ENCODE measurements around the gene ACTG1. TPM values are rescaled to one million over a fixed set of nuclear protein-coding genes. Genes with fewer than 3 reads are reported as not detected.

Gene ACTG1
- total RNA-seq, 8 experiments from 2014 or later: 2,076 to 6,877 (median 3,447) TPM

DNA sequence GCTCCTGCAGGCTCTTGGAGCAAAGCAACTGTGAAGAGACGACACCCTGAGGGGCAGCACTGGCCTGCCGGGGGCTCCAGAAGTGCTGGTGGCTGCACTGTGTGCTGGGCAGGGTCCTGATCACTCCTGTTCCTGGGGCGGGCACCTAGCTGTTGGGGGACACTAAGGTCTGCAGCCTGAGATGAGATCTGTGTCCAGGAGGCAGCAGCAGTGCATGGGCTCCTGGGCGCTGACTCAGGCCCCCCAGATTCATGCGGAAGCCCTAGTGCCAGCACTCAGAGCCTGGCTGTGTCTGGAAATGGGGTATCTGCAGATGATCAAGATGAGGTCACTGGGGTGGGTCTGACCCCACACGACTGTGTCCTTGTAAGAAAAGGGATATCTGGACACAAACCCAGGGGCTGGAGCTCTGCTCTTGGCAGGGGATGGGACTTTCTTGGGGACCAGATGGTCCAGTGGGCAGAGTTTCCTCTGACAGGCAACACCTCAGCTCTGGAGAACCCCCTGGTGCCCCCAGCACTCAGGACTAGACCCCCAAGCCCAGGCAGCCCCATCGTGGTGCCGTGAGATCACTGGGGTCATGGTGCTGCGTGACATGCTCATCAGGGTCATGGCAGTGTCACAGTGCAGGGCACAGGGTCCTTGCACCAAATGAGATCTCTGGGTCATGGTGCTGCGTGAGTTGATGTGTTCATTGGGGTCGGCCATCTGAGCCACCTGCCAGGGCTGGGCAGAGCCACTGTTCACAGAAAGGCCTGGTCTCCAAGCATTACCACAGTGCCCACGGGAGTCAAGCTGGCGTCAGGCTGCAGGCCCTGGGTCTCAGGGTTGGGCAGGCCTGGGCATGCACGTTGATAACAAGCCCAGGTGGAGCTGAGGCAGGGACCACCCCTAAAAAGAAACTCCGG is 30.1 kb upstream of the ACTG1 start:
- in situ Hi-C loops (cut with MboI; ENCODE audit: low pct_unique_long_range_greater_than_20kb in 2 of 9, low sequenced_read_pairs in 9 of 9, unreplicated experiment in 9 of 9): no loop called here
- no peak overlapping the region for H3K27ac ChIP-seq
- WGBS, 10 experiments: 68 to 100% (median 87%) methylated on average over 1 to 6 of the region's 15 CpGs; no CpG with 5 or more reads in 5 of the 10 experiments
- H3K4me1 ChIP-seq (replicated peaks in 1 of 2): peaks cover 0 to 8% of the 10 kb centered on the region in 2 donors
- ATAC-seq (replicated peaks in 6 of 8): no peak
- no peak overlapping the region for H3K4me3 ChIP-seq

DNA sequence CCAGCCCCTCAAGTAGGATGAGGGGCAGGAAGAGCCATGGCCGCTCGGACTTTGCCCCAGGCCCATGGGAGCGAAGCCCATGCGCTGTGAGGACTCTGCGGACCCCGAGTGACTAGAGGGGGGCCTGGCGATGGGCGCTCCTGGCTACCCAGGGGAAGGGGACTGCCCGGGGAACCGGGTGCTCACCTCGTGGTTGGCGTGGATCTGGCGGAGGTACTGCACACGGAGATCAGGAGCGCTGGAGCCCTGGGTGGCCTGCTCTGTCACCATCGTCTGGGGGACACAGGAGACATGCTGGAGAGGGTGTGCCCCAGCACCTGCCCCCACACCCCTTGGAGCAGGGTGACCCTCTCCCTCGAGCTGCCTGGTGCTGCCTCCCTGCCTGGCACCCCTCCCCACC is 28.5 kb upstream of the ACTG1 start:
- Histone ChIP-seq H3K4me3 (no peak overlapping the region), H3K27ac (no peak overlapping the region), H3K4me1 (replicated peaks in 1 of 2) (peaks cover 8 to 19% of the 10 kb centered on the region in 2 donors)
- ATAC-seq (replicated peaks in 6 of 8): no peak
- in situ Hi-C loops (cut with MboI; ENCODE audit: low pct_unique_long_range_greater_than_20kb in 2 of 9, low sequenced_read_pairs in 9 of 9, unreplicated experiment in 9 of 9): no loop called here
- WGBS, 10 experiments: 91% methylated on average over 4 of the region's 17 CpGs; no CpG with 5 or more reads in 9 of the 10 experiments

DNA sequence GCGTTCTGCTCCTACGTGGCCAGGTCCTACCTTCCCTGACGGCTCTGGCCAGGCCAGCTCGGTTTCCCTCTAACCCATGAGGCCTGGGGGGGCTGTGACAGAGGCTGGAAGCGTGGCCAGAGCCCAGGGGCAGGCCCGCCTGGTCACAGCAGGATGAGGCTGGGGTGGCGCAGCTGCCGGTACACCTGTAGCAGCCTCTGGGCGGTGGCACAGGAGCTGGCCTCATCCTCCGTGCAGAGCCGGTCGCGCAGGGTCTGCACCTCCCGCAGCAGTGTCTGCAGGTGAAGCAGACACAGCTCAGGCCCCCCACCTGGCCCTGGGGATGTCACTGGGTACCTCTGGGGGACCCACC is 28.1 kb upstream of the ACTG1 start:
- Histone ChIP-seq H3K27ac (no peak overlapping the region), H3K4me1 (replicated peaks in 1 of 2) (peaks cover 8 to 19% of the 10 kb centered on the region in 2 donors), H3K4me3 (no peak overlapping the region)
- in situ Hi-C loops (cut with MboI; ENCODE audit: low pct_unique_long_range_greater_than_20kb in 2 of 9, low sequenced_read_pairs in 9 of 9, unreplicated experiment in 9 of 9): no loop called here
- ATAC-seq (replicated peaks in 6 of 8): no peak
- 92 to 100% methylated on average over 5 of the region's 14 CpGs; no CpG with 5 or more reads in 8 of the 10 experiments for WGBS, 10 experiments

DNA sequence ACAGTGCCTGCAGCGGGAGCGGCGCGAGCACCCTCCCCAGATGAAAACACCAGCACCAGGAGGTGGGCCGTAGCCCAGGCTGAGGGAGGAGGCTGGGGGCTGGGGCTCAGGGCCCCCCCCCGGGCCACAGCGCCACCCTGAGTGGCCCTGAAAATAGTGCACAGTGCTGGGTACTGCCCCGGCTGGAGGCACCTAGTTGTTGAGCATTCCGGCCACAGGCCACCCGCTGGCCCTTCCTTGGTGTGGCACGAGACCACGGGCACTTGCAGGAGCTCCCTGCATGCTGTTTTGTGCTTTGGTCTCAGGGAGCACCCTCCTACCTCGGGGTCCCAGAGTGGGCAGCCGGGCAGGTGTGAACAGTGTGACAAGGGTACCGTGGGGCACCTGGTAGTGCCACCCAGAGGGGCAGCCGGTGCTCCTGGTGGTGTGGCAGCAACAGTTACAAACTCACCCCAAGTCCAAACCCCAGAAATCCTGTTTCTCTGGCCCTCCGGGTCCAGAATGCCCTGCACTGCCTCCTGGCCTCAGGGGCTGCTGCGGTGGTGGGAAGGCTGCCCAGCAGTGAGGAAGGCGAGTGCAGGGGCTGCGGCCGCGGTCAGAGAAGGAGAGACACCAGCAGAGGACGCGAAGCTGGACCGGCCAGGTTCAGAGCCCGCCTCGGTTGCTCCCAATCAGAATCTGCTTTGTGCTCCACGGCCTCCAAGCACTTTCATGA is 27.5 kb upstream of the ACTG1 start:
- Histone ChIP-seq H3K4me1 (replicated peaks in 1 of 2) (peaks cover 8 to 19% of the 10 kb centered on the region in 2 donors), H3K27ac (no peak overlapping the region), H3K4me3 (no peak overlapping the region)
- ATAC-seq (replicated peaks in 6 of 8): no peak
- in situ Hi-C loops (cut with MboI; ENCODE audit: low pct_unique_long_range_greater_than_20kb in 2 of 9, low sequenced_read_pairs in 9 of 9, unreplicated experiment in 9 of 9): no loop called here
- WGBS, 10 experiments: 90 to 92% methylated on average over 2 to 11 of the region's 28 CpGs; no CpG with 5 or more reads in 8 of the 10 experiments

DNA sequence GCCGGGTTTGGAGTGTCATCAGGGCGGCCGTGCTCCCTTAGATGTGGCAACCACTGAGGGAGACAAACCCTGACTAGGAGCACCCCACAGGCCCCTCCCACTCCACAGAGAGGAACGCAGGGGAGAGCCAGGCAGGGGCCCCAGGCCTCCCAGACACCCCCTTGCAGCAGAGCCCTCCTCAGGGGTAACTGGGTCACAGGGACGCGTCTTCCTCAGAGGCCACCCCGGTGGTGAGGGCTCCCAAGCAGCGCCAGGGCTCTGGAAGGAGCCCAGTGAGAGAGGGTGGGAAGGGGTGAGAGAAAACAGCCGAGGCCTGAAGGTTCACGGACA is 26.9 kb upstream of the ACTG1 start:
- 40 to 100% (median 95%) methylated on average over 1 to 4 of the region's 10 CpGs; no CpG with 5 or more reads in 7 of the 10 experiments for WGBS, 10 experiments
- Histone ChIP-seq H3K4me3 (no peak overlapping the region), H3K4me1 (replicated peaks in 1 of 2) (peaks cover 8 to 19% of the 10 kb centered on the region in 2 donors), H3K27ac (peak overlapping the region in 1 of 2 donors; percentile 61)
- in situ Hi-C loops (cut with MboI; ENCODE audit: low pct_unique_long_range_greater_than_20kb in 2 of 9, low sequenced_read_pairs in 9 of 9, unreplicated experiment in 9 of 9): no loop called here
- no peak for ATAC-seq (replicated peaks in 6 of 8)

DNA sequence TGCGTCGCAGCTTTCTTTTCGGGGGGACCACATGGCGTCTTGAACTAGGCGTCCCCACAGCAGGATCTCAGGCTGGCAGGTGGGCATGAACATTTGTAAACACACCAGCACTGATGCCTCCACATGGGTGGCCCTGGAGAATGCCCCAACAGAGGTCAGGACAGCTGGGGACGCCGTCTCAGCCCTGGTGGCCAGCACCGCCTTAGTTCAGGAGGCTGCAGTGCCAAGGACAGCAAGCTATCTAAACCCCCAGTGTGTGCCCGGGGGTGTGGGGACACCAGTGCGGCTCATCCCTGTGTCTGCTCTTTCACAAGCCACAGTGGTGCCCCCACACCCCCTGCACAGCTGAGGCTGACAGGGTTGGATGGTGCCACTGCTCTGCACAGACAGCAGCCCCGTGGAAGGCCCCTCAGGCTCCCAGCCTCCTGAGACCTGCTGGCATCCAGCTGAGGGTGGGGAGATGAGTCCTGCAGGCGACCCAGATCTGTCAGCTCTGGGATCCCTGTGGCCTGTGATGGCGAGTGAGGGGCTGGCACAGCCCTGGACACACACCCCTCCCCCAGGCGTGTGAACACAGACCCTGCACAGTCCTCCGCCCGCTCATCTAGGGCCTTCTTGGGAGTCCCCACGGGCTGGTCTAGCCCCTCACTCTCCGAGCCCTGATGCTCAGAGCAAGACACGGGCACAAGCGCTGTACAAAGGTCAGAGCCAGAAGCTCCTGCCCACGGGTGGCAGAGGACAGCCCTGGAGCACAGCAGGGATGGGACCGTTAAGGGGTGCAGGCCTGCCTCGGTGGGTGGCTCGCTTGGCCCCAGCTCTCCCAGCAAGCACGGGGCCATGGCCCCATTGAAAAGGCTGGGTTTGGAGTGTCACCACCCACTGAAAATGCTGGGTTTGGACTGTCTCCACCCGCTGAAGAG is 26.3 kb upstream of the ACTG1 start:
- 40 to 100% (median 91%) methylated on average over 1 to 3 of the region's 26 CpGs; no CpG with 5 or more reads in 4 of the 10 experiments for WGBS, 10 experiments
- peaks cover 8 to 19% of the 10 kb centered on the region in 2 donors for H3K4me1 ChIP-seq (replicated peaks in 1 of 2)

DNA sequence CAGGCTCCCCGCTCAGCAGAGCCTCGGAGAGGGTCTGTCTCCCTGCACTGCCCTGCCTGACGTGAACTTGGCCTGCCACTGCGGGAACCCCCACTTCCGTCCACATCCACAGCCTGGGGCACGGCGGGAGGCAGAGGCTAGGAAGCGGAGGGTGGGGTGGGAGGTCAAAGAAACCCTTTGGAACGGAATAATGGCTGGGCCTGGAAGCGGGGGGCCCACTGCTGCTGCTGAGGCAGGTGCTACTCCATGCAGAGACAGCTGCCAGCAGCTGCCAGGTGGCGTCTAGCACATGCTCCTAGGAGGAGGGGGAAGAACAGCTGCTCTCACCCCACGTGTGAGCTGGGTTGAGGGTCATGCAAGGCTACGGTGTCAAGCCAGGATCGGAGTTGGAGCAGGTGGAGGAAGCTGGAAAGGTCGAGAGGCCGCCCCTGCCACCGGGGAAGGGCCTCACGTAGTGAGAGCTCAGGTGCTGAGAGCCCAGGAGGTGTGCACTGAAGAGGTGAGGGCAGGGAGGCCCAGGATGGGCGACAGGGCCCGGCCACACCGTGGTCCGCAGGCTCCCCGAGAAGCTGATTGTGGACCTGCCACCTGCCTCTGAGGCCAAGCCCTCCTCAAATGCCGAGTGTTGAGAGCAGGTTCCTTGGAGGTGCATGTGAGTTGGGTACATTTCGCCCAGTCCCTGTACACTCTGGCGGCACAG is 25.4 kb upstream of the ACTG1 start:
- ATAC-seq (replicated peaks in 6 of 8): peak in 5 of 8 experiments; percentile 1 to 6 (median 2)
- 40 to 100% (median 72%) methylated on average over 1 to 4 of the region's 26 CpGs; no CpG with 5 or more reads in 4 of the 10 experiments for WGBS, 10 experiments
- in situ Hi-C loops (cut with MboI; ENCODE audit: low pct_unique_long_range_greater_than_20kb in 2 of 9, low sequenced_read_pairs in 9 of 9, unreplicated experiment in 9 of 9): no loop called here
- H3K4me3 ChIP-seq: no peak overlapping the region
- H3K27ac ChIP-seq: no peak overlapping the region
- H3K4me1 ChIP-seq (replicated peaks in 1 of 2): peaks cover 8 to 19% of the 10 kb centered on the region in 2 donors

More for the DNA sequence above, 26.3 kb upstream of the ACTG1 start:
- in situ Hi-C loops (cut with MboI; ENCODE audit: low pct_unique_long_range_greater_than_20kb in 2 of 9, low sequenced_read_pairs in 9 of 9, unreplicated experiment in 9 of 9): no loop called here
- no peak overlapping the region for H3K27ac ChIP-seq
- no peak overlapping the region for H3K4me3 ChIP-seq
- peak in 3 of 8 experiments; percentile 2 to 13 (median 4) for ATAC-seq (replicated peaks in 6 of 8)

DNA sequence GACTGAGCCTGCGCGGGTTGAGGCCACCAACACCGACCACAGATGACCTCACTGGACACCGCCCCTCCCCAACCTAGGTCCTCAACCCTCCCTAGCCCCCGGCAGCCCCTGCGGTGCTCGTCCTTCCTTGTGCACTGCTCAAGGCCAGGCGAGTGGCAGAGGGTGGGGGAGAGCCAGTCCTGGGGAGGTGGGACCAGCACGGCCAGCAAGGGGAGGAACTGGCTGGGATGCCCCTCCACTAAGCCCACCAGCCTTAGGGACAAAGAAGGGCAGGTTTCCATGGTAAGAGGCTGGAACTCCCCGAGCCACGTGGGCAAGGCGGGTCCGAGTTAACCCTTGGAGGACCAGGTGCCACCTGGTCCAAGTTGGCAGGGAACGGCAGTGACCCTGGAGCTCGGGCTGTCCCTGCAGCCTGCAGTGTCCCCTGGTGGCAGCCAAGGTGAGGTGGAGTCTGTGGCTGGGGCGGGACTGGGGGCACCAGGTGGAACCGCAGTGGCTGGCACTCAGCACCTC is 24.8 kb upstream of the ACTG1 start:
- Histone ChIP-seq H3K4me1 (replicated peaks in 1 of 2) (peaks cover 8 to 19% of the 10 kb centered on the region in 2 donors), H3K27ac (no peak overlapping the region), H3K4me3 (no peak overlapping the region)
- ATAC-seq (replicated peaks in 6 of 8): peak; percentile 30 to 71 (median 68)
- in situ Hi-C loops (cut with MboI; ENCODE audit: low pct_unique_long_range_greater_than_20kb in 2 of 9, low sequenced_read_pairs in 9 of 9, unreplicated experiment in 9 of 9): no loop called here
- 20 to 60% methylated on average over 1 of the region's 17 CpGs; no CpG with 5 or more reads in 8 of the 10 experiments for WGBS, 10 experiments

DNA sequence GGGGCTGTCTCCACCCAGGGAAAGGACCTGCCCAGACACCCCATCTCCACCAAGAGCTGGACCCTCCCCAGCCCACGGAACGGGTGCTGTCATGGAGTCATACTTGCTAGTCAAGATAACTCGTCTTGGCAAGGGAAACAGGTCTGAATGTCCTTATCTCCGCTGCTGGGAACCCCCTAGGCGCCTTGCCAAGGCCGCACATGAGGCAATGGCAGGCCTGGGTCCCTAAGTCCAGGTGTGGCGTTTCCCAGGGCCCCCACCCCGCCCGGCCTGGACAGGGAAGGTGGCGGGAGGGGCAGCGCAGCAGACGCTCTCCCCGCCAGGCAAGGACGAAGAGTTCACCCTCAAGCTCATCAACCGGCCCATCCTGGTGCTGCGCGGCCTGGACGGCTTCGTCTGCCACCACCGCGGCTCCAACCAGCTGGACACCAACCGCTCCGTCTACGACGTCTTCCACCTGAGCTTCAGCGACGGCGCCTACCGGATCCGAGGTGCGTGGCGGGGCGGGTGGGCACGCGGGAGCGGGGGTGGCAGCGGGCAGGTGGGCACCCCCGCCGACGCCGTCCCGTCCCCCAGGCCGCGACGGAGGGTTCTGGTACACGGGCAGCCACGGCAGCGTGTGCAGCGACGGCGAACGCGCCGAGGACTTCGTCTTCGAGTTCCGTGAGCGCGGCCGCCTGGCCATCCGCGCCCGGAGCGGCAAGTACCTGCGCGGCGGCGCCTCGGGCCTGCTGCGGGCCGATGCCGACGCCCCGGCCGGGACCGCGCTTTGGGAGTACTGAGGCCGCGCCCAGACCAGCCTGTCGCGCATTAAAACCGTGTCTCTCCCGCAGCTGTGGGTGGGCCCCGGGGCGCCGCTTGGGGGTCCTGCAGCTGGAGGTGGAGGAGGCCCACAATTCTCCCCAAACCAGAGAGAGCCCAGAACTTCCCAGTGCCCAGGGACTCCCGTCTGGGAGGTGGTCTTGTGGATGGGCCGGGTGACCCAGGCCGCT is 24.0 kb upstream of the ACTG1 start:
- in situ Hi-C loops (cut with MboI; ENCODE audit: low pct_unique_long_range_greater_than_20kb in 2 of 9, low sequenced_read_pairs in 9 of 9, unreplicated experiment in 9 of 9): no loop called here
- 20 to 38% (median 30%) methylated on average over 3 to 5 of the region's 89 CpGs; no CpG with 5 or more reads in 7 of the 10 experiments for WGBS, 10 experiments

DNA sequence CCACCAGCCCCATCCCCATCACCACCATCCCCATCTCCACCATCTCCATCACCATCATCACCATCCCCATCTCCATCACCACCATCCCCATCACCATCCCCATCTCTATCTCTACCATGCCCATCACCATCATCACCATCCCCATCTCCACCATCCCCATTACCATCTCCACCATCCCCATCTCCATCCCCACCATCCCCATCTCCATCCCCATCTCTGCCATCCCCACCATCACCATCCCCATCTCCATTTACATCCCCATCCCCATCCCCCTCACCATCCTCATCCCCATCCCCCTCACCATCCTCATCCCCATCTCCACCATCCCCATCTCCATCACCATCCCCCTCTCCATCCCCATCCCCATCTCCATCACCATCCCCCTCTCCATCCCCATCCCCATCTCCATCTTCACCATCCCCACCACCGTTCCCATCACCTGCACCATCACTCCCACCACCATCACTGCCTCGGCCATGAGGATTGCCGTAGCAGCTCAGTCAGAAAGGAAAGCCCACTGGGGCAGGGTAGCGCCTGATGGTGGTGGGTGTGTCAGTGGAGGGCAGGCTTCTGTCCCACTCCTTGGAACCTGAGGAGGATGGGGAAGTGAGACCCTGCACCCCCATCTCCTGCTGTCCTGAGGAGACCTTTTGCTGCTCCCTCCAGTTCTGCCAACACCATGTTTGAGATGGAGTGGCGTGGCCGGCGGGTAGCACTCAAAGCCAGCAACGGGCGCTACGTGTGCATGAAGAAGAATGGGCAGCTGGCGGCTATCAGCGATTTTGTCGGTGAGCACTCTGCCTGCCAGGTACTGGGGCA is 23.1 kb upstream of the ACTG1 start:
- in situ Hi-C loops (cut with MboI; ENCODE audit: low pct_unique_long_range_greater_than_20kb in 2 of 9, low sequenced_read_pairs in 9 of 9, unreplicated experiment in 9 of 9): no loop called here
- no peak overlapping the region for H3K4me3 ChIP-seq
- no peak overlapping the region for H3K27ac ChIP-seq
- H3K4me1 ChIP-seq (replicated peaks in 1 of 2): peaks cover 8 to 19% of the 10 kb centered on the region in 2 donors
- 40 to 71% (median 45%) methylated on average over 1 to 6 of the region's 13 CpGs; no CpG with 5 or more reads in 7 of the 10 experiments for WGBS, 10 experiments
- no peak for ATAC-seq (replicated peaks in 6 of 8)

More for the DNA sequence above, 24.0 kb upstream of the ACTG1 start:
- peak in 6 of 8 experiments; percentile 1 to 32 (median 10) for ATAC-seq (replicated peaks in 6 of 8)
- H3K4me1 ChIP-seq (replicated peaks in 1 of 2): peaks cover 8 to 19% of the 10 kb centered on the region in 2 donors
- H3K27ac ChIP-seq: no peak overlapping the region
- no peak overlapping the region for H3K4me3 ChIP-seq
